Fibroblast of pulmonary artery (primary cell): ENCODE data around the gene ARL4A.

Experiments
- DNase-seq: peaks from one replicate; pipeline ENCODE4 v3.0.0-alpha.2; 2010; ENCODE audit warnings: low read depth
- H3K4me3 ChIP-seq: replicated peaks from 2 replicates; pipeline ENCODE4 v1.5.1; 2011; ENCODE audit warnings: low read depth, mild to moderate bottlenecking, control low read depth, low read length, moderate library complexity
- CTCF ChIP-seq: IDR thresholded peaks from 2 replicates; pipeline ENCODE4 v1.5.1; 2011; ENCODE audit warnings: mild to moderate bottlenecking, control low read depth, low read length, inconsistent platforms; ENCODE audit errors: missing control alignments

The ARL4A gene

GRCh38 chr7:12692479-12693259 is 5.2 kb downstream of the ARL4A start:
- no peak overlapping the region for H3K4me3 ChIP-seq
- no peak for DNase-seq
- TF ChIP-seq CTCF = no peak

GRCh38 chr7:12694817-12695216 is 7.4 kb downstream of the ARL4A start:
- no peak for DNase-seq
- no peak overlapping the region for H3K4me3 ChIP-seq
- TF ChIP-seq CTCF = no peak

- no peak for TF ChIP-seq CTCF
- no peak for DNase-seq
- no peak overlapping the region for H3K4me3 ChIP-seq
Observed at GRCh38 chr7:12695965-12696364, 8.5 kb downstream of the ARL4A start.

GRCh38 chr7:12699299-12699698 is 11.9 kb downstream of the ARL4A start:
- no peak for DNase-seq
- no peak for TF ChIP-seq CTCF

GRCh38 chr7:12701433-12701832 is 14.0 kb downstream of the ARL4A start:
- TF ChIP-seq CTCF = no peak
- no peak for DNase-seq

More at GRCh38 chr7:12699299-12699698, 11.9 kb downstream of the ARL4A start:
- H3K4me3 ChIP-seq = no peak overlapping the region

GRCh38 chr7:12703881-12704280 is 16.4 kb downstream of the ARL4A start:
- peak; percentile 60 for DNase-seq
- no peak for TF ChIP-seq CTCF

More at GRCh38 chr7:12701433-12701832, 14.0 kb downstream of the ARL4A start:
- H3K4me3 ChIP-seq = no peak overlapping the region

GRCh38 chr7:12705878-12706277 is 18.4 kb downstream of the ARL4A start:
- H3K4me3 ChIP-seq = no peak overlapping the region
- no peak for TF ChIP-seq CTCF
- DNase-seq = peak; percentile 36

More at GRCh38 chr7:12703881-12704280, 16.4 kb downstream of the ARL4A start:
- no peak overlapping the region for H3K4me3 ChIP-seq
